Dendritic cell treated with granulocyte-macrophage colony-stimulating factor and Interleukin-4, amounts not matched to agents 40 ng/mL and 50 ng/mL, for 4 days (primary cell): Measurements from ENCODE around the gene TFDP1.
A peak's percentile ranks its signal among the peaks of the same experiment; 100 is the strongest.

Experiments
- H3K27ac Mint-ChIP-seq: one replicate; pipeline ENCODE4 v1.8.0; 2022; ENCODE audit warnings: mild to moderate bottlenecking, mixed read lengths
- H3K27me3 Mint-ChIP-seq: one replicate; pipeline ENCODE4 v1.8.0; 2022; ENCODE audit warnings: mild to moderate bottlenecking, mixed read lengths
- H3K36me3 Mint-ChIP-seq: one replicate; pipeline ENCODE4 v1.8.0; 2022; ENCODE audit warnings: low read depth, mixed read lengths
- H3K4me1 Mint-ChIP-seq: one replicate; pipeline ENCODE4 v1.8.0; 2022; ENCODE audit warnings: low read depth, mixed read lengths
- H3K4me3 Mint-ChIP-seq: one replicate; pipeline ENCODE4 v1.8.0; 2022; ENCODE audit warnings: mild to moderate bottlenecking, moderate library complexity, mixed read lengths
- H3K9me3 Mint-ChIP-seq: one replicate; pipeline ENCODE4 v1.8.0; 2022; ENCODE audit warnings: mixed read lengths
- intact Hi-C: fragments of 100-400 bp; cut with micrococcal nuclease; formaldehyde crosslinking; loops from one replicate; pipeline ENCODE4 v1.15.0; 2022

Gene TFDP1

DNA sequence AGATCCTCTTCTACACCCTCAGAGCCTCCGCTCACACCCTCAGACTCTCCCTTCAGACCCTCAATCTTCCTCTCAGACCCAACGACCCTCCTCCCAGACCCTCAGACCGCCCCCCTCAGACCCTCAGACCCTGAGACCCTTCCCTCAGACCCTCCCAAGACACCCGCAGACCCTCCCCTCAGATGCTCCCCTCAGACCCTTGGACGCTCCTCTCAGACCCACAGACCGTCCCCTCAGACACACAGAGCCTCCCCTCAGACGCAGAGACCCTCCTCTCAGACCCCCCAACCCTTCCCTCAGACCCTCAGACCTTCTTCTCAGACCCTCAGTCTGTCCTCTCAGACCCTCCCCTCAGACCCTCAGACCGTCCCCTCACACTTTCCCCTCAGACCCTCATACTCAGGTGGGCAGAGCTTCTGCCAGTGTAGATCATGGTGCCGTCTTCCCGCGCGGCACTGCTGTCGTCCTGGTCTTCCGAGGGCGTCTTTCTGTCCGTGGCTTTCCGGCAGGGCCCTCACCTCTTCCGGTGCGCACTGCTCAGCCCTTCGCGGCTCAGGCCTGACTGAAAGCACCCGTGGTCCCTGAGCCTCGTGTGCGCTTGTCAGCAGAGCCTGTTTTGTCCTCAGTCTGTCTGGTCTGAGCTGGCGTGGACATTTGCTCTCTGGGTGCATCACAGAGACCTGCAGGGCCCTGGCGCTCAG, 18.9 kb upstream of the TFDP1 start:
- Mint-ChIP-seq H3K9me3 (no peaks in the 10 kb centered on the region), H3K36me3 (no peaks in the 10 kb centered on the region), H3K27me3 (peaks cover 15% of the 10 kb centered on the region), H3K4me3 (no peak overlapping the region), H3K4me1 (no peaks in the 10 kb centered on the region), H3K27ac (no peak overlapping the region)
- intact Hi-C loops, result no loop called here

DNA sequence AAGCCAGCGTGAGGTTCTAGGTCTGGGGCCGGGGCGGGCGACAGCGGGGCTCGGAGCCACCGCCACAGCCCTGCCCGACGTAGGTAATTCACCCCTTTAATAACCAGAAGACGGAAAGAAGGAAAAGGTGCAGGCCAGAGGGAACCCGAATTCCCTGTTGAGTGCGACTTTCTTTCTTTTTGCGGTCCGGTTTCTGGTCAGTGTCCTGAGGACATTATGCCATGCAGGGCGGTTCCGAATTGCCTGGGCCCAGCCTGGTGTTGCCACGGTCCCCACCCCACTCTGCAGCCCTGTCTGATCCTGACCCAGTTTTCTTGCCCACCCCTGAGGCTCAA, 18.4 kb upstream of the TFDP1 start:
- Mint-ChIP-seq H3K4me1 (no peaks in the 10 kb centered on the region), H3K27me3 (peaks cover 15% of the 10 kb centered on the region), H3K9me3 (no peaks in the 10 kb centered on the region), H3K4me3 (no peak overlapping the region), H3K36me3 (no peaks in the 10 kb centered on the region), H3K27ac (no peak overlapping the region)
- intact Hi-C loops, result no loop called here

DNA sequence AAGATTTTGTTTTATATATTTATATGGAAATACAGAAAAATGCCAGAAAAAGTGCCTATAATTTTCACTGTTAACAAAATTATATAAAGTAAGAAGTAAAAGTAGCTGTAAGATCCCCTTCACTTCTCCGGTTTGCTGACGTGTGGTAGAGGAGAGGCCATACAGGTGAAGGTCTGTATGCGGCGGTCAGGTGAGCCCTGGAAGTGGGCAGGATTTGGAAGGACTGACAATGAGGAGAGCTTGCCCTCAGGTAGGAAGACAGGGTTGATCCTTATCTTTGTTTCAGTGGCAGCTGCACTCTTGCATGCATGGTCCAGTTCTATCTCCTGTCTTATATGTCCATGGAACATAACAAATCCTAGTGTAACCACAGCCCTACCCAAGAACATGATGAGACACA, 16.9 kb upstream of the TFDP1 start:
- Mint-ChIP-seq H3K27me3 (peaks cover 15% of the 10 kb centered on the region), H3K4me1 (no peaks in the 10 kb centered on the region), H3K9me3 (no peaks in the 10 kb centered on the region), H3K36me3 (no peaks in the 10 kb centered on the region), H3K4me3 (no peak overlapping the region), H3K27ac (no peak overlapping the region)
- intact Hi-C loops, result no loop called here

DNA sequence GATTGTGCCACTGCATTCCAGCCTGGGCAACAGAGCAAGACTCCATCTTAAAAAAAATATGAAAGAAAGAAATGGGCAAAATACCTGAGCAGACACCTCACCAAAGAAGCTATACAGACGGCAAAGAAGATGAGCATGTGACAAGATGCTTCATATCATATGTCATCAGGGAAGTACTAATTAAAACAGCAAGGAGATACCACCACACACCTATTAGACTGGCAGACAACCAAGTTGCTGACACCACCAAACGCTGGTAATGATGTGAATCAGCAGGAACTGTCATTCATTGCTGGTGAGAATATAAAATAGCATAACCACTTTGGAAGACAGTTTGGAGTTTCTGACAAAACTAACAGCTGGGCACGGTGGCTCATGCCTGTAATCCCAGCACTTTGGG, 11.5 kb upstream of the TFDP1 start:
- Mint-ChIP-seq H3K4me1 (no peaks in the 10 kb centered on the region), H3K9me3 (peaks cover 19% of the 10 kb centered on the region), H3K4me3 (no peak overlapping the region), H3K36me3 (no peaks in the 10 kb centered on the region), H3K27me3 (peaks cover 4% of the 10 kb centered on the region), H3K27ac (no peak overlapping the region)
- intact Hi-C loops, result no loop called here

DNA sequence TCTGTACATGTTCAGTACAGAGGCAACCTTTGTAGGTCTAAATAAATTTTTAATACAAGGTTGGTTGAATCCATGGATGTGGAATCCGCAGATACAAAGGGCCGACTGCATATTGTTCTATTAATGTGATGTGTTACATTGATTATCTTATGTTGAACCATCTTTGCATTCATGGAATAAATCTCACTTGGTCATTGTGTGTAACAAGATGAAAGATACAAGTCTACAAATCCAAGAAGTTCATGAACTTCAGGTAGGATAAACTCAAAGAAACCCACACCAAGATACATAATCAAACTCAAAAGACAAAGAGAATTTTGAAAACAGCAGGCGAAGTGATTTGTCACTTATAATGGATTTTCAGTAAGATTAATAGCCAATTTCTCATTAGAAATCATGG, 8.0 kb upstream of the TFDP1 start:
- Mint-ChIP-seq H3K27me3 (peaks cover 4% of the 10 kb centered on the region), H3K36me3 (no peaks in the 10 kb centered on the region), H3K4me3 (no peak overlapping the region), H3K4me1 (no peaks in the 10 kb centered on the region), H3K27ac (no peak overlapping the region), H3K9me3 (peaks cover 20% of the 10 kb centered on the region)
- intact Hi-C loops, result no loop called here

DNA sequence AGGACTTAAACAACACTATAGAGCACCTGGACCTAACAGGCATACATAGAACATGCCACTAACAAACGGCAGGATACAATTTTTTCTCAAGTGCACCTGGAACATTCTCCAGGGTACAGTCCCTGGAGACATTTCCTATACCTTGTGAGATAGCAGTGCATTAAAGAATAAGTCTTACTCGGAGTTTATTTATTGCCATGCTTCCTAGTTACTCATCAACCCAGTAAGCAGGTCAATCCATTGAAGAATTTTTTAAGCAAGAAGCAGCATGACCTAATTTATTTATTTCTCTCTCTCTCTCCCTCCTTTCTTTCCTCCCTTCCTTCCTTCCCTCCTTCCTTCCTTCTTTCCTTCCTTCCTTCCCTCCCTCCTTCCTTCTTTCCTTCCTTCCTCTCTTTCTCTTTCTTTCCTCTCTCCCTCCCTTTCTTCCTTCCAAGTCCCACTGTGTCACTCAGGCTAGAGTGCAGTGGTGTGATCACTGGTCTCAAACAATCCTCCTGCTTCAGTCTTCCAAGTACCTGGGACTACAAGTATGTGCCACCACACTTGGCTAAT, 6.6 kb upstream of the TFDP1 start:
- Mint-ChIP-seq H3K9me3 (peaks cover 20% of the 10 kb centered on the region), H3K36me3 (no peaks in the 10 kb centered on the region), H3K27me3 (peaks cover 4% of the 10 kb centered on the region), H3K4me3 (no peak overlapping the region), H3K27ac (no peak overlapping the region), H3K4me1 (no peaks in the 10 kb centered on the region)
- intact Hi-C loops, result no loop called here

DNA sequence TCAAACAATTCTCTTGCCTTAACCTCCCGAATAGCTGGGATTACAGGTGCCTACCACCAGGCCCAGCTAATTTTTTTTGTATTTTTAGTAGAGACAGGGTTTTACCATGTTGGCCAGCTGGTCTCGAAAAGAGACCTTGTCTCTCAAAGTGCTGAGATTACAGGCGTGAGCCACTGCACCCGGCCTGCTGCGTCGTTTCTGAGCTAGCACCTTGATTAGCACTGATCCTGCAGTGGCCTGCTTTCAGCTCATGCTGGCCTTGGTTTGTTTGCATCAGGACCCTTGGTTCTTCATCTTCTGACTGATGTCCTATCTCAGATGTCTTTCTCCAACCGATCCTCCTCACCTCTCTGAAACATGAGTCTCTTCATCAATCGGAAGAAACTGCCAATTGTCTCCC, 4.9 kb upstream of the TFDP1 start:
- intact Hi-C loops, result no loop called here
- H3K4me3 Mint-ChIP-seq, result no peak overlapping the region
- peaks cover 2% of the 10 kb centered on the region for H3K27me3 Mint-ChIP-seq
- H3K27ac Mint-ChIP-seq, result no peak overlapping the region
- H3K9me3 Mint-ChIP-seq, result peaks cover 20% of the 10 kb centered on the region
- H3K36me3 Mint-ChIP-seq, result no peaks in the 10 kb centered on the region
- peaks cover 5% of the 10 kb centered on the region for H3K4me1 Mint-ChIP-seq

DNA sequence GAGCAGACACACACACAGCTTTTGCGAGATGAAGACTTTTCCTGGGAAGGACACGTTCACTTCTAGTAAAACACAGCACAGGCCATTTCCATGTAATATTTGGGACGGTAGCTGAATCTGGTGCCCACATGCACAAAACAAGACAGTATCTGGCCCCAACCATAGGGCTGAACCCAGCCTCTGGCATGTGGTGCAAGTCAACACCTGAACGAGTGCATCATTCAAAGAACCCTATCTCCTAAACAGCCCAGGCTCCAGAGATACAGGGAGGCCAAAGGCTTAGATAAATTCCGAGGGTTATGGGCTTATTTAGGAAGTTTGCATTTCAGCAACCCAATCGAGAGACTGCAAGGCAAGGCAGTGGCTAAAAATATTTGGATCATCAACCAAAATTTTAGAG, 2.7 kb upstream of the TFDP1 start:
- Mint-ChIP-seq H3K9me3 (peaks cover 13% of the 10 kb centered on the region), H3K4me1 (peaks cover 9% of the 10 kb centered on the region), H3K27me3 (no peaks in the 10 kb centered on the region), H3K4me3 (no peak overlapping the region), H3K36me3 (peaks cover 4% of the 10 kb centered on the region), H3K27ac (no peak overlapping the region)
- intact Hi-C loops, result no loop called here

DNA sequence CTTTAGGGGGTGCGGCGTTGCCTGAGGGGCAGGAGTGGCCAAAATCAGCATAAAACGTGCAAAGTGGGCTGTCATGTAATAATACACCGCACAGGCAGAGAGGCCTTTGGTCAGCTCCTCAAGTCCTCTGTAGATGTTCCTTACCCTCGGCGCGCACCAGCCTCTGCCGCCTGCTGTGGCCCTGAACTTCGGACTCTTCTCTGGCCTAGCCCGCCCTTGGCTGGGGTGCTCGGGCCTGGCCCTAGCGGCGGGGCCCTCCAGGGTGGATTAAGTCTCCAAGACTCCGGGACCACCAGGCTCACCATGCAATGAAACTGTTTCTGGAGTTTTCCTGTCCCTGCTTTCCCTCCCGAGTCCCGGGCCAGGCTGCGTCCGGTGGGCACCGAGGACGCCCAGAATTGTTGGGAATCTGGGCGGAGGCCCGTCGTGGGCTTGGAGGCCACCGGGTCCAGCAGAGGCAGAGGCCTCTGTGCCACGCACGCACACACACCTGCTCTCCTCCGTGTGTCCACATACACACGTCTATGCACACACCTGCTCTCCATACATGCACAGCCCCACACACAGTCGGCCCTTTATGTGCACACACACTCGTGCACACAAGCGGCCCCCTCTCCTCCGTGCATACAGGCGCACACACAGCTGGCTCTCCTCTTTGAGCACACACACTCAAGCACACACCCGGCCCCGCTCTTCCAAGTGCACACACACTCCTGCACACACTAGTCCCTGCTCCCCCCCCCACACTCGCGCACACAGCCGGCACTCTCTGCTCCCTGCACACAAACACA, 1.5 kb upstream of the TFDP1 start:
- H3K9me3 Mint-ChIP-seq, result peaks cover 2% of the 10 kb centered on the region
- intact Hi-C loops, result no loop called here
- H3K27ac Mint-ChIP-seq, result no peak overlapping the region
- H3K36me3 Mint-ChIP-seq, result peaks cover 13% of the 10 kb centered on the region
- H3K4me1 Mint-ChIP-seq, result peaks cover 15% of the 10 kb centered on the region
- no peak overlapping the region for H3K4me3 Mint-ChIP-seq
- no peaks in the 10 kb centered on the region for H3K27me3 Mint-ChIP-seq

DNA sequence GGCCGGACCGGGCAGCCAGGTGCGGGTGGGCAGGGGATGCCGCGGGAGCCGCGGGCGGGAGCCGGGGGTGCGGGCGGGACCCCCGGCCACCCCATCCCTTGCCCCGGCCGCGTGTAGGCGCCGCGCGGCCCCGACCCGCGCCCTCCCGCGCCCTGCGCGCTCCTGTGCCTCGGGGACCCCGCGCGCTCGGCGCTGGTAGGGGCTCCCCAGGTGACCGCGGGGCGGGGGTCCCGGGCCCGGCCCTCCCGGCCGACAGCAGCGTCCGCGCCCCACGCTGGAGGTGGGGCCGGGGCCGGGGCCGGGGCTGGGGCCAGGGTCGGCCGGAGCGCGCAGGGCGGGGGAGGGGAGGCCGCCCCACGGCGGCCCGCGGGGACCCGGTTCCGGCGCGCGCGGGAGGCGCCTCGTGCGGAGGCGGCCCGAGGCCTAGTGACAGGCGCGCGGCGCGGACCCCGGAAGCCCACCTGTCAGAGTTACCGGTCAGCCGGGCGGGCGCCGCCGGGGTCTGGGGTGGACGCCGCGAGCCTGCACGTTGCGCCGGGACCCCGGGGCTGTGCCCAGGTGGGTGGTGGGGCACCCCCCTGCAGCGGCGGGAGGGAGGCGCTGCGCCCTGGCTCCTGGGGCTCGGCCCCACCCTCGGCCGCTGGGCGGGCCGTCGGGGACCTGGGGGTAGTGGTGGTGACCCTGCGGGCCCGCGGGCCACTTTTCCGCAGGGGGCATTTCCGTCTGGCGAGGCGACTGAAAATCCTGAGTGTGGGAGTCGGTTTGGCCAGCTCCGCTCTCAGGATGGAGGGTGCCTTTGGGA, 518 bp downstream of the TFDP1 start:
- intact Hi-C loops, result no loop called here
- Mint-ChIP-seq H3K27me3 (no peaks in the 10 kb centered on the region), H3K27ac (no peak overlapping the region), H3K9me3 (no peaks in the 10 kb centered on the region), H3K4me1 (peaks cover 25% of the 10 kb centered on the region), H3K36me3 (peaks cover 29% of the 10 kb centered on the region), H3K4me3 (peak overlapping the region; percentile 59)

DNA sequence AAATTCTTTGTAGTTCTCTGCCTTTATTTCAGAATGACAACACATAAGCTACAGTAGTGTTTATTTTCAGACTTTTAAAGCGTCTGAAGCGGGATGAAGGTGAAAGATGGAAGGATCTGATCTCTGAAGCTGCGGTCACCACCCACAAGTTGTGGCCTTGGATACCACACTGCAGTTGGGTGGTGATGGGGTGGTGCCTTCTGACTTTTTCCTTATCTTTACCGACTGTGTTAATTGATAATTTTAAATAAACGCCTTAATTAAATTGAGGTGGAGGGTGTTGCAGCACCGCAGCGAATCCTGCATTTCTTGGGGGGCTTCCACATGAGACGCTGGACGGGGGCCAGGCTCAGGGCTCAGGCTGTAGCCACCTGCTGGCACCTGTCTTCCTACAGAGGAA, 1.3 kb downstream of the TFDP1 start:
- no peaks in the 10 kb centered on the region for H3K27me3 Mint-ChIP-seq
- H3K4me1 Mint-ChIP-seq, result peaks cover 25% of the 10 kb centered on the region
- H3K4me3 Mint-ChIP-seq, result peak overlapping the region; percentile 59
- H3K9me3 Mint-ChIP-seq, result no peaks in the 10 kb centered on the region
- peaks cover 29% of the 10 kb centered on the region for H3K36me3 Mint-ChIP-seq
- intact Hi-C loops, result no loop called here
- H3K27ac Mint-ChIP-seq, result no peak overlapping the region

DNA sequence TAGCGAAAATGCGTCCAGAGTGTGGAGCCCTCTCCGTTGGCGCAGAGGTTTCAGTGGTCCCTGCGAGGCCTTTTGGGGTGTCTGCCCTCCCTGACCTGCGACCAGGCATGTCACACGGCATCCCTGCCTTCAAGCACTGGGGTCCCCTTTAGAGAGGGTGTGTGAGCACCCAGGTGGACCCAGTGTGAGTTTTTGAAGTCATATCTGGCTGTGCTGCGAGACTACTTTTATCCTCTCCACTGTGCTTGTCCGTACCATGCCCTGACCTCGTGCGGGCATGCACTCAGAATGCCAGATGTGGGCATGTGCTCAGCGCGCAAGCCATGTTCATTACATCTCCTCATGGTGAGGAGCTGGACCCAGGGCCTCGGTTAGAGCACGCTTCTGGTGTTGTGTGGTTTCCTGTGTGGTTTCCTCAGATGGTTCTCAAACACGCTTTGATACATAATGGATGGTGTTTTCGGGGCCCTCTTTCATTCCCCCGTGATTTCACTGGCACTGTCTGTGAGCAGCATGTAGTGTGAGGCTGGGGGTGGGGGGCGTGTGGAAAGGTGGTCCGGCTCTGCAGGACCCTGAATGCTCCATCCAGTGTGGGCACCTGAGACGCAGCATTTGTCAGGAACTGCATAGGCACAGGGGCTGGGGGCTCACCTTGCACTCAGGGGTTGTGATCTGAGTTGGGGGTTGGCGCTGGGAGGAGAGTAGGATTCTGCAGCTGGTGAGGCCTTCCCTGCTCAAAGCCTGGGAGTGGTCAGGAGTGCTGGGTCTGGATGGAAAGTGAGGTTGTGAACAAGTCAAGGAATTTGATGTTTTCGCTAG, 2.3 kb downstream of the TFDP1 start:
- H3K4me3 Mint-ChIP-seq, result no peak overlapping the region
- H3K27ac Mint-ChIP-seq, result no peak overlapping the region
- peaks cover 29% of the 10 kb centered on the region for H3K36me3 Mint-ChIP-seq
- H3K4me1 Mint-ChIP-seq, result peaks cover 25% of the 10 kb centered on the region
- H3K27me3 Mint-ChIP-seq, result no peaks in the 10 kb centered on the region
- no peaks in the 10 kb centered on the region for H3K9me3 Mint-ChIP-seq
- intact Hi-C loops, result no loop called here

DNA sequence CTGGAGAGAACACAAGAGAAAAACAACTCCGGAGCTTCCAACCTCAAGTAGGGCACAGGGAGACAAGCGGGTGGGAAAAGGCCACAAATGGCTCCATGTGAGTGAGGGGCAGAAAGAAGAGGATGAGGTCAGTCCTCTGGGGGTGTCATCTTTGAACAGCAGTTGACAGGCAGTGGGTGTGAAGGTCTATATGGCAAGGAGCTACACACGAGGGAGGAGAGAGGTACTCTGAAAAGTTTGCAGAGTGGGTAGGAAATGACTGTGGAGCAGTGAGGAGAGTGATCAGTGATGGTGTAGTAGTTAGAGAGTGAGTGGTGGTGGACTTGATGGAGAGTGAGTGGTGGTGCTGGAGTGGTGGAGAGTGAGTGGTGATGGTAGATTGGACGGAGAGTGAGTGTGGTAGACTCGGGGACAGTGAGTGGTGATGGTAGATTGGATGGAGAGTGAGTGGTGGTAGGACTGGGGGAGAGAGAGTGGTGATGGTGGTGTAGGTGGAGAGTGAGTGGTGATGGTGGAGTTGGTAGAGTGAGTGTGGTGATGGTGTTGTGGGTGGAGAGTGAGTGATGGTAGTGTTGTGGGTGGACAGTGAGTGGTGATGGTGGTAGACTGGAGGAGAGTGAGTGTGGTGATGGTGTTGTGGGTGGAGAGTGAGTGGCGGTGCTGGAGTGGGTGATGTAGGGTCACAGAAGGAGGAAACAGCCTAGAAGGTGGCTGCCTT, 4.0 kb downstream of the TFDP1 start:
- Mint-ChIP-seq H3K4me1 (peaks cover 25% of the 10 kb centered on the region), H3K4me3 (no peak overlapping the region), H3K27ac (no peak overlapping the region), H3K27me3 (no peaks in the 10 kb centered on the region), H3K9me3 (no peaks in the 10 kb centered on the region), H3K36me3 (peaks cover 29% of the 10 kb centered on the region)
- intact Hi-C loops, result no loop called here
